Neural progenitor cell (in vitro differentiated cells): ENCODE measurements around the gene DXO.
"Not testable (repeated sequence)": the region's sequence is repeated elsewhere in the genome, so short reads cannot be mapped to it uniquely, and the experiment has no call there.

Experiments used
- CTCF ChIP-seq: fragments of 200-600 bp; sonication (generic); IDR thresholded peaks from 2 replicates; pipeline ENCODE4 v1.5.1; 2017; ENCODE audit warnings: antibody characterized with exemption, mild to moderate bottlenecking
- EZH2 ChIP-seq: fragments of 200-600 bp; sonication (generic); IDR thresholded peaks from 2 replicates; pipeline ENCODE4 v1.6.1; 2017; ENCODE audit warnings: antibody characterized with exemption, mild to moderate bottlenecking, moderate library complexity

GRCh38 chr6:31996385-31996784 lies 24.4 kb upstream of the DXO start:
- TF ChIP-seq EZH2, CTCF: not testable (repeated sequence)
